HEK293 (cell line): Measurements from ENCODE around the gene ATP5F1A.

ENCODE experiments used
- CTCF ChIA-PET: fragments of 350-600 bp; formaldehyde crosslinking; extraction: SDS; loops from one replicate; lab custom pipeline; 2021; ENCODE audit warnings: antibody characterized with exemption; lab: Yijun Ruan, JAX
- POLR2A ChIA-PET: fragments of 300-600 bp; formaldehyde crosslinking; extraction: SDS; loops from one replicate; lab custom pipeline; 2020; ENCODE audit warnings: antibody characterized with exemption, inconsistent platforms; lab: Yijun Ruan, JAX
- H3K27ac ChIP-seq: fragments of 200-500 bp; sonication (Bioruptor generic); 2 replicates; pipeline ENCODE4 v1.5.1; 2014; ENCODE audit warnings: low read depth, low read length, control low read depth, inconsistent platforms; ENCODE audit errors: extremely low read depth
- H3K36me3 ChIP-seq, 2 experiments: fragments of 200-500 bp in 1 of 2; sonication (Bioruptor generic) in 1 of 2; 1 replicate in 1 of 2; 2 replicates in 1 of 2; pipeline ENCODE4 v1.5.1; 2014 to 2017; ENCODE audit warnings: inconsistent platforms in 2 of 2, low read length in 2 of 2; ENCODE audit not compliant: control insufficient read depth in 2 of 2, insufficient read depth in 1 of 2
- H3K4me1 ChIP-seq: fragments of 200-500 bp; sonication (Bioruptor generic); 2 replicates; pipeline ENCODE4 v1.5.1; 2014; ENCODE audit warnings: mild to moderate bottlenecking, low read length, inconsistent platforms; ENCODE audit not compliant: control insufficient read depth, insufficient read depth
- H3K4me3 ChIP-seq: 2 replicates; pipeline ENCODE4 v1.5.1; 2011; ENCODE audit warnings: low read depth, mild to moderate bottlenecking, control low read depth, low read length, moderate library complexity
- H3K9me3 ChIP-seq: fragments of 200-500 bp; sonication (Bioruptor generic); 2 replicates; pipeline ENCODE4 v1.5.1; 2014; ENCODE audit warnings: low read depth, low read length, inconsistent platforms; ENCODE audit not compliant: control insufficient read depth, insufficient read depth
- ATF2 ChIP-seq: fragments of 450-650 bp; formaldehyde crosslinking; IDR thresholded peaks from 2 replicates; pipeline ENCODE4 v1.5.1; 2016; ENCODE audit warnings: missing biosample characterization, missing genetic modification characterization, low read depth
- GFI1B ChIP-seq: fragments of 450-650 bp; formaldehyde crosslinking; IDR thresholded peaks from 2 replicates; pipeline ENCODE4 v1.5.1; 2016; ENCODE audit warnings: missing biosample characterization, missing genetic modification characterization
- GLI4 ChIP-seq: fragments of 450-650 bp; formaldehyde crosslinking; IDR thresholded peaks from 2 replicates; pipeline ENCODE4 v1.5.1; 2016; ENCODE audit warnings: missing biosample characterization, missing genetic modification characterization
- IKZF3 ChIP-seq: fragments of 450-650 bp; IDR thresholded peaks from 2 replicates; pipeline ENCODE4 v1.5.0; 2018; ENCODE audit warnings: missing biosample characterization, mild to moderate bottlenecking, missing genetic modification characterization, moderate library complexity
- KLF1 ChIP-seq: fragments of 450-650 bp; formaldehyde crosslinking; IDR thresholded peaks from 2 replicates; pipeline ENCODE4 v1.5.1; 2016; ENCODE audit warnings: missing biosample characterization, missing genetic modification characterization
- OVOL3 ChIP-seq: fragments of 450-650 bp; formaldehyde crosslinking; IDR thresholded peaks from 2 replicates; pipeline ENCODE4 v1.5.1; 2016; ENCODE audit warnings: missing biosample characterization, missing genetic modification characterization
- PATZ1 ChIP-seq: fragments of 450-650 bp; formaldehyde crosslinking; IDR thresholded peaks from 2 replicates; pipeline ENCODE4 v1.5.1; 2016; ENCODE audit warnings: missing biosample characterization, missing genetic modification characterization
- REST ChIP-seq: fragments of 450-650 bp; formaldehyde crosslinking; IDR thresholded peaks from 2 replicates; pipeline ENCODE4 v1.5.1; 2016; ENCODE audit warnings: missing biosample characterization, missing genetic modification characterization
- TSHZ1 ChIP-seq: fragments of 450-650 bp; formaldehyde crosslinking; IDR thresholded peaks from 2 replicates; pipeline ENCODE4 v1.5.1; 2016; ENCODE audit warnings: missing biosample characterization, missing genetic modification characterization, borderline replicate concordance
- ZBTB17 ChIP-seq: fragments of 450-650 bp; formaldehyde crosslinking; IDR thresholded peaks from 2 replicates; pipeline ENCODE4 v1.5.1; 2016; ENCODE audit warnings: missing biosample characterization, missing genetic modification characterization
- ZNF248 ChIP-seq: fragments of 450-650 bp; formaldehyde crosslinking; IDR thresholded peaks from 2 replicates; pipeline ENCODE4 v1.5.1; 2017; ENCODE audit warnings: missing biosample characterization, missing genetic modification characterization
- ZNF335 ChIP-seq: fragments of 450-650 bp; formaldehyde crosslinking; conservative IDR thresholded peaks from 2 replicates; pipeline ENCODE4 v1.5.1; 2016; ENCODE audit warnings: missing biosample characterization, missing genetic modification characterization
- ZNF341 ChIP-seq: fragments of 450-650 bp; formaldehyde crosslinking; IDR thresholded peaks from 2 replicates; pipeline ENCODE4; 2016; ENCODE audit warnings: low read depth, missing biosample characterization, missing genetic modification characterization
- ZNF362 ChIP-seq: fragments of 450-650 bp; formaldehyde crosslinking; IDR thresholded peaks from 2 replicates; pipeline ENCODE4 v1.5.1; 2016; ENCODE audit warnings: missing biosample characterization, missing genetic modification characterization
- ZNF394 ChIP-seq: fragments of 450-650 bp; formaldehyde crosslinking; IDR thresholded peaks from 2 replicates; pipeline ENCODE4 v1.5.1; 2016; ENCODE audit warnings: missing biosample characterization, missing genetic modification characterization, mild to moderate bottlenecking, moderate library complexity, borderline replicate concordance
- ZNF514 ChIP-seq: fragments of 450-650 bp; formaldehyde crosslinking; IDR thresholded peaks from 2 replicates; pipeline ENCODE4 v1.5.1; 2016; ENCODE audit warnings: missing biosample characterization, missing genetic modification characterization
- ZNF596 ChIP-seq: fragments of 450-650 bp; IDR thresholded peaks from 2 replicates; pipeline ENCODE4 v1.5.0; 2018; ENCODE audit warnings: missing biosample characterization, mild to moderate bottlenecking, missing genetic modification characterization, moderate library complexity
- ZNF664 ChIP-seq: fragments of 450-650 bp; formaldehyde crosslinking; IDR thresholded peaks from 2 replicates; pipeline ENCODE4 v1.5.1; 2016; ENCODE audit warnings: missing biosample characterization, missing genetic modification characterization
- ZNF692 ChIP-seq: fragments of 450-650 bp; formaldehyde crosslinking; IDR thresholded peaks from 2 replicates; pipeline ENCODE4 v1.5.1; 2016; ENCODE audit warnings: missing biosample characterization, missing genetic modification characterization
- ZNF747 ChIP-seq: fragments of 450-650 bp; formaldehyde crosslinking; IDR thresholded peaks from 2 replicates; pipeline ENCODE4 v1.5.1; 2016; ENCODE audit warnings: missing biosample characterization, missing genetic modification characterization

Gene ATP5F1A

GRCh38 chr18:46141199-46141598, 43.1 kb upstream of the ATP5F1A start:
- TF ChIP-seq PATZ1 (tag by site-specific recombination) (no peak), OVOL3 (no peak), ZNF362 (no peak), ZNF335 (tag by site-specific recombination) (no peak), IKZF3 (tag by site-specific recombination) (no peak), ZNF692 (no peak), REST (tag by site-specific recombination) (no peak), ZNF747 (tag by site-specific recombination) (no peak), GLI4 (tag by site-specific recombination) (no peak), TSHZ1 (tag by site-specific recombination) (no peak), KLF1 (tag by site-specific recombination) (no peak), ZNF514 (tag by site-specific recombination) (no peak), ZNF248 (tag by site-specific recombination) (no peak), ZNF596 (tag by site-specific recombination) (no peak), ZBTB17 (tag by site-specific recombination) (no peak), ZNF341 (no peak), ATF2 (tag by site-specific recombination) (no peak), ZNF664 (tag by site-specific recombination) (no peak), GFI1B (no peak), ZNF394 (tag by site-specific recombination) (no peak)
- H3K4me1 ChIP-seq, result no peaks in the 10 kb centered on the region
- ChIA-PET CTCF (interaction anchor here (0.6 to 0.9 kb wide), 2 partner anchors 12 to 395 kb away, joined by 3 read pairs; no protein-coding TSS in a partner anchor), POLR2A (no interaction called here)
- no peak overlapping the region for H3K4me3 ChIP-seq
- no peaks in the 10 kb centered on the region for H3K9me3 ChIP-seq
- H3K27ac ChIP-seq, result no peak overlapping the region
- H3K36me3 ChIP-seq, result no peaks in the 10 kb centered on the region
